Activated CD8-positive, alpha-beta memory T cell treated with anti-CD3 and anti-CD28 coated beads for 1 hour (primary cell): ENCODE data around the gene SPATA45.

Experiments
- DNase-seq, 2 donors: peaks; one replicate each; pipeline ENCODE4 v3.0.0-alpha.2; 2020; ENCODE audit warnings: low read depth in 1 of 2; ENCODE audit errors: extremely low read depth in 1 of 2

SPATA45 gene

DNA sequence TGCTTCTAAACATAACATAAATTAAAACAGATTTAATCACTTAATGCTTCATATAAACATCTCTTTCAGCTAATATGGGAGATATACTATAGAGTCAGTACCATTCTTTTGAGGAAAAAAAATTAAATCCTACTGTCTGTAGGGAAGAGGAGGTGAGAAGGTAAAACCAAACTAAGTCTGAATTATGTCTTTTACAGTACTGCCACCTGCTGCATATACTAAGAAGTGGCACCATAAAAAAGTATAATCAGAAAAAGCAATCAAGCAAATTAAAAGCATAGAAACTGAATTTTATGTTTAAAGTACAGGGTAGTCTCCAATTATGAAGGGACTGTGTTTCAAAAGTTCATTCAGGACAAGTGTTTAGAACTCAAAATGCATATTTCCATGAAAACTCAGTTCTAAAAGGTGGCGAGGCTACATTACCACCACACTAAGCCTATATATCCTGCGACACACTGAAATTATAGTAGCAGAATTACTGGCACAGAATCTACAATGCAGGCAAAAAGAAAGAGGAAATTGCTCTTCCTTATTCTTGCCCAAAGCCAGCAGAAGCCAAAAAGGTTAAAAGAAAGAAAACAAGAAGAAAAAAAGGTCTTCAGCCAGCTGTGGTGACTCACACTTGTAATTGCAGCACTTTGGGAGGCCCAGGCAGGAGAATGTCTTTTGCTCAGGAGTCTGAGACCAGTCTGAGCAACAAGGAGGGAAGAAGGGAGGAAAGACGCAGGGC lies 64.9 kb downstream of the SPATA45 start:
- no peak for DNase-seq

- no peak for DNase-seq
Measured at GRCh38 chr1:212781225-212781624, 66.2 kb downstream of the SPATA45 start.

- DNase-seq, result no peak
Measured at GRCh38 chr1:212780759-212781158, 66.7 kb downstream of the SPATA45 start.
